ENCODE data around the gene DGKQ.

- no peak for TF ChIP-seq CTCF (IDR thresholded peaks at IDR 0.05 in 4 of 5, conservative IDR thresholded peaks at IDR 0.05 in 1 of 5)
- TF ChIP-seq POLR2A (IDR thresholded peaks at IDR 0.05) = no peak
Measured at GRCh38 chr4:1015746-1016145, 42.4 kb upstream of the DGKQ start.

Measured in gastrocnemius medialis (tissue), 4 donors.